Central memory CD4-positive, alpha-beta T cell (primary cell): Measurements from ENCODE around the gene NSG2.
"Not testable (repeated sequence)": the region's sequence is repeated elsewhere in the genome, so short reads cannot be mapped to it uniquely, and the experiment has no call there.

ENCODE experiments used
- DNase-seq: peaks from one replicate; pipeline ENCODE4 v3.0.0; 2022
- total RNA-seq, 3 experiments: gene quantifications; one replicate each; lab custom pipeline; 2026; lab: John Stamatoyannopoulos, UW

NSG2 gene
- total RNA-seq, result 0 reads per million in 3 experiments

DNA sequence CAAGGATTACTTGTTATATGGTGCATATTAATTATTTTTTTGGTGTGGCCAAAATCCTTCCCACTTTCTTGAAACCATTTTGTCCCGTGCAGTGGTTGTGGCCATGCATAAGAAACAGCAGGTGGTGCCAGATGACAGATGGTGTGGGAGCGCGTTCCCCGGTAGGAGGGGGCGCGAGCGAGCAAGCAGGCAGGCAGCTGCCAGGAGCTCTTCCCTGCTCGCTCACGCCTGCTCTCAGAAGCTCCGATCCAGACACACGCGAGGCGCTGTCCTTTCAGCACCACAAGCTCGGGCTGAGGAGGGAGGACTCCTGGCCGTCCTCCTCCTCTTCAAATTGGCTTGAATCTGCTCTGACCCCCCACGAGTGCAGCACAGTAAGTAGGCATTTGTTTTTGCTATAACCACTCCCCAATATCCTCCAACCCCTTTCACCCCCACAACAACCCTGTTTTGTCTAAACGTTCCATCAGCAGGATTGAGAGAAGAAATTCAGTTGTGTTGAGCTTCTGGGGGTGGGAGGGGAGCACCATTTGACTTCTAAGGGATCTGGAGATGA lies at the start of gene NSG2:
Gene NSG2, plus strand, starts transcription at position 237 of the 556 bp plus-strand sequence. CDS start 1,050 bp downstream, outside the sequence.
- no peak for DNase-seq

GRCh38 chr5:173997331-173997730 lies 48.2 kb upstream of the NSG2 start:
- no peak for DNase-seq

- no peak for DNase-seq
Measured at GRCh38 chr5:173998531-173998930, 47.0 kb upstream of the NSG2 start.

DNA sequence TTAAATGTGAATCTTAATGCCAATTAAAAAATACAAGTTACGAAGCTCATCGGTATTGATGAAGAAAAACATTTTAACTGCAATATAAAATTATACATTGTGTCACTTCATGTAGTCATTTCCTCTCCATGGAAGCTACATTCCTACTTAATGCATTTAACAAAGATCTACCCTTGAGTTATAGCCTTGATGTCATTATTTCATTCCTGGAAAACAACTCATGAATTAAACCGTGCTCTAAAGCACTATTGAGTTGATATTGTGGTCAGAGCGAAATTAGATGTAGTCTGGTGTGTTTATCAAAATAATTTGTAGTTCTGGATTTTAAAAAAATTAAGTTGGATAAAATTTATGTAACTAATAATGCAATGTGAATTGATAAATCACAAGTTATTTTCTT lies 45.4 kb upstream of the NSG2 start:
- no peak for DNase-seq

DNA sequence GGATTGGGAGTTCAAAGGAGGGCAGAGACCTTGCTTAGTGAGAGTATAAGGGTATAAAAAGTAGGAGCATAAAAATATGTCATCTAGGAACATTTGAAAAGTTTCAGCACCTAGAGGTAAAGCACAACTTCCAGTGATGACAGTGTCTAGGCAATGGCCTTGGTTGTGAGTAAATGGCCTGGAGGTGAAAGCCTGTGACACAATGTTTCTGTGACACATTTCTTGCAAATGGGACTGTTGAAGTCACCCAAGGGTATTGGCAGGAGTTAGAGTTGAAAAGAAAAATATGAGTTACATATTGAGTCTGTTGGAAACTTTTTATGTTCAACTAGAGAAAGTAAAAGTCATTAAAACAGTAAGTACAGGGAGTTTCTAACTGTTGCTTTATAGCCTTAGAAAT lies 41.7 kb upstream of the NSG2 start:
- no peak for DNase-seq

DNA sequence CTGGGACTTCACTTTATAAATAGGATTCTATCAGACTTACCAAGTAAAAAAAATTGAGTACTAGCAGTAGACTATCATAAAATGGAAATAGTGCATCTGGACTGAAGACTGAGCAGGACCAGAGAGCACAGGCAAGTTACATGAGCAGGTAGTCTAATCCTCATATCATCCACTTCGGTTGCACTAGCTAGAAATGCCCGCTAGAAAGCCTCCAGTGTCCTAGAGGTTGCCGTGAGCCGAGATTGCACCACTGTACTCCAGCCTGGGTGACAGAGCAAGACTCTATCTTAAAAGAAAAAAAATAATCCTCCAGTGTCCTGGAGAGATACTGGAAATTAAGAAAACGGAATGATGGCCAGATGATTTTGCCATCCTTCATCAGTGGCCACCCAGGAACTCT lies 36.6 kb upstream of the NSG2 start:
- no peak for DNase-seq

DNA sequence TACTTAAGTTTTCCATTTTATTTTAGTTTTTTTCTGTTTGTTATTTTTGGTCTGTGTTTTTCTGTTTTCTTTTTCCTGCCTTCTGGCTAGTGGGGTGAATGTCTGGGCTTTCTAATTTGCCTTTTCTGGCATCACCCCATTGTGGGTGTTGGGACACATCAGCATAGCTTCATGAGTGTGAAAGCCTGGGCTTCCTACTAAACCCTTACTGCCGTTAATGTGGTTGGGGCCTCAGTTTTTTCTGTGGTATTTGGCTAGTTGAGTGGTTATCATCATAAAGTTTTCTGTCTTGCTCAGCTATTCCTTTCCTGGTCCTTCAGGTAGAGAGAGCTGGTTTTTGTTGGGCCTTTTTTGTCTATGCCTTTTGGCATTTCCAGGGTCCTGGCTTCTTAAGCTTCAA lies 35.1 kb upstream of the NSG2 start:
- no peak for DNase-seq

GRCh38 chr5:174011441-174011840 lies 34.1 kb upstream of the NSG2 start:
- DNase-seq, result no peak

- not testable (repeated sequence) for DNase-seq
Measured at GRCh38 chr5:174020069-174020927, 25.2 kb upstream of the NSG2 start.

DNA sequence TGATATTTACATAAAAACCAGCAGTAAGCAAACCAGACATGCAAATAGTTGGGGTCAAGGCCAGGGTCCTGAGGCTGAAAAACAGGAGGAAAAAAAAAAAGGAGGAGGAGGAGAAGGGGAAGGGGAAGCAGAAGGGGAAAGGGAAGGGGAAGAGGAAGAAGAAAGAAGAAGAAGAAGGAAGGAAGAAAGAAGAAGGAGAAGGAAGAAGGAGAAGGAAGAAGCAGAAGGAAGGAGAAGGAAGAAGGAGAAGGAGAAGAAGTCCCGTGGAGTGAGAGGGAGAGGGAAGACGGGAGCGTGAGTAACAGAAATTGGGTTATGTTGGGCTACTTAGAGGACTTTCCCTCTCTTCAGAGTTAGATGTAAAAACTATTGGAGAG lies 24.6 kb upstream of the NSG2 start:
- no peak for DNase-seq

DNA sequence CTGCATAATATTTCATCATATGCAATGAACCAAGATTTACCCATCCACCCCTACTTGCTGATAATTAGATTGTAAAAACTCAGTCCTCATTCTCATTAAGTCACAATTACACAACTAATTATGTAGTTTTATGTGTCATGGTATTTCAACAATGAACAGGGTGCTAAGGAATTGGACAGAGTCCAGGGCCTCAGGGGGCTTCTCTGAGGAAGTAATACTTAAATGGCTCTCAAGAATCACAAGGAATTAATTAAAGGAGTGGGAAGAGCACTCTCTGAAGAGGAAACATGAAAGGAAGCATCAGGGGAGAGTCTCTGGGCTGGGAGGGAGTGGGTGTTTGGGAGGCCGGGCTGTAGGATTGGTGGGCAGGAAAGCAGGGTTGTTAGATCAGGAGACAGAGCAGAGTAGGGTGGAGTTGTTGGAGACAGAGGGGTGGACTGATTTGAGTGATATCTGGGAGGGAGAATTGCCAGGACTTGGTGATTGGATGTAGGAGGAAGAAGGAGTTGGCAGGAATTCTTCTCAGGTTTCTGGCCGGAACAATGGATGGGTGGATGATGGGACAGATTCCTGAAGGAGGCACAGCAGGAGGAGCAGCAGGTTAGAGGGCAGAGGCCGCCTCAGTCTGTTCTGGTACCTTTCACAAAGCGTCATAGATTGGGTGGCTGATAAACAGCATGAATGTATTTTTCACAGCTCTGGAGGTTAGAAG lies 23.0 kb upstream of the NSG2 start:
- no peak for DNase-seq

GRCh38 chr5:174030286-174030685 lies 15.2 kb upstream of the NSG2 start:
- no peak for DNase-seq

DNA sequence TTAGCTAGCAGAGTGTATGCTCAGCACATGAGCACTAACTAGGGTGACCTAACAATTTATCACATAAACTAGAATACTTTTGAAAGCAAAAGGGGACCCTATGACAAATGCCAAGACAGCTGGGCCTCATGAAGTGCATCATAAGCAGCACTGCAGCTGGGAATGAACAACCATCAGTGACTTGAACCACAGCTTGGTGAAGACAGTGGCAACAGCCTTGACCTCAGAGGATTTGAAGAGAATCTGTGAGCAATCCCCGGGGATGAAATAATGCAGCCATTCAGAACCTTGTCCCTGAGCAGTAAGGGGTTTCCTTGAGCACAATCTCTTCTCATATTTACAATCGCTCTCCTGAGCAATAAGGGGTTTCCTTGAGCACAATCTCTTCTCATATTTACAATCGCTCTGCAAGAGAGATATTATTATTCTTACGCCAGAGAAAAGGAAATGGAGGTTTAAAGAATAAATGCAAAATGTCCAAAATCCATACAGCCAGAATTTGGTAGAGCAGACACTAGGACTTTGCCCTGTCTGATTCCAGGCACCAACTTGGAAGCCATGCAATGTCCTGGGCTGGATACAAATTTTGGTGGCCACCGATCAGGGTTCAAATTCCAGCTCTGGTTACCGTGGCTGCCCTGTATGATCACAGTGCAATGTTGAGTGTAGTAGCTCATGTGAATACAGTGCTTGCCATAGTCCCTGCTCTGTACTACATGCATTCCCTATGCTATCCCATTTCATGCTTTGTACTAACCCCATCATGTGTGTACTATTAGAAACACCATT lies 846 bp upstream of the NSG2 start:
- no peak for DNase-seq

DNA sequence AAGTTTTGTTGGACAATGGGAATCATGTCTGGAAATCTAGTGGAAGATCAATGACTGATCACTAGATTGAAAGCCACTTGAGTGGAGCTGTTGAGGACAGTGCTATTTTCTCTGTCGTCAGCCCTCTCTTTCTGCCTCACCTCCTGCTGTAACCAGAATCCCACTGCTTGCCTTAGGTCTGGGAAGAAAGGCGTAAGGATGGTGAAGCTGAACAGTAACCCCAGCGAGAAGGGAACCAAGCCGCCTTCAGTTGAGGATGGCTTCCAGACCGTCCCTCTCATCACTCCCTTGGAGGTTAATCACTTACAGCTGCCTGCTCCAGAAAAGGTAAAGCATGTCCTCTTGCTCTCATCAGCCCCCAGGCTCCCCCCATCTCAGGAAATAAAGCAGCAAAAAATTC lies 1.1 kb downstream of the NSG2 start:
- no peak for DNase-seq

DNA sequence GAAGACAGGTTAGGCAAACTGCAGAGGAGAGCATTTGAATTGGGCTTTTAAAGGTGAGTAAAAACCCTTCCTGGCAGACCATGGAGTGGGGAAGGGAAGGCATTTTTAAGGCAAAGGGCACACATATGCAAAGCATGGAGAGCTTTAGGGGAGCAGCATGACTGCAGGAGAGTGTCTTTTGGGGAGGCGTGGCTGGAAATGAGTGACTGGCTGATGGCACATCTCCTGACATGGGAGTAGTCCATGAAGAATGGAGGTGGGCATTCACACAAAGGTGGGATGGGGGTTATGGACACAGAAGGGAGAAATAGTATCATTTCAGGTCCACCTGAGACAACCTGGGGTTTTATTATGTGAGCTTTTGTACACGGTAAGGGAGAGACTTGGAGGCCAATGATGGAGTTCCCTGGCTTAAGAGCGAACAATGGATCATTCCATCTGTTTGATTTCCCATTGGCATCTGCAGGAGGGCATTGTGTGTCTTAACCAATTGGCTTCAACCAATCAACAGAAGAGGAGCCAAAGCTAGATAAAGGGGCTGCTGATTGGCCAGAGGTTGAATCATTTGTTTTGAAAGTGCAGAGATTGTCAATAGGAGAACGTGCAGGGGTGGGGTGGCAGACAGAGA lies 2.1 kb downstream of the NSG2 start:
- DNase-seq, result no peak

DNA sequence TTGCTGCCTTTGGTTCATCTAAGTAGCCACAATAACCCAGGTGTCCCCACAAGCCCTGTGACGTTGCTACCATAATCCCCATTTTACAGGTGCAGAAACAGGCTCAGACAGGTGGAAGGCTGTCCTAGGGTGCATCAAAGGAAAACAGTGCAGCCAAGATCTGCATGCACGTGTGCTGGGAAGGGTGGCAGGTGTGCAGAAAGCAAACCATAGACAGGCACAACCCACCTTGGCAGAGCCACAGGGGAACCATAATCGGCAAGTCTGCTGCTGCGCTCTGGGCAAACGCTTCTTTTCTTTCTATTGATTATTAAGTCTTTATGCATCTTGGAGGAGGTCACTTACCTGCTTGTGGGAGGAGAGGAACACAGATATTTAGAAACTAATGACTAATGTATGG lies 7.1 kb downstream of the NSG2 start:
- no peak for DNase-seq

DNA sequence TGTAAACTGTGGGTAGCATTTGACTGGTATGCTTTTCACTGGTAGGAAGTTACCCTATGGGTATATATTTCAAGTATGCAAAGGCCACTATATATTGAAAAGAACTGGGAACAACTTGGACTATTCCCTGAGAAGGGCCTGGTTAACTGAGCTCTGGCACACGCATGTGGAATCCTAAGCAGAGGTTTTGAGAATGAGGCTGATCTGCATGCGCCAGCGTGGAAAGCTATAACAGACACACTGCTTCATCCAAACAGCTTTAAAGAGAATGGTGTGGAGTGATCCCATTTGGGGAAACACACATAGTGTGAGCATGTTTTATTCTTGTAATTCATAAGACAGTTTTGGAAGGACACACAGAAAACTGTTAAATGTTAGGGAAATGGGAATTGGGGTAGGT lies 8.4 kb downstream of the NSG2 start:
- DNase-seq, result no peak

DNA sequence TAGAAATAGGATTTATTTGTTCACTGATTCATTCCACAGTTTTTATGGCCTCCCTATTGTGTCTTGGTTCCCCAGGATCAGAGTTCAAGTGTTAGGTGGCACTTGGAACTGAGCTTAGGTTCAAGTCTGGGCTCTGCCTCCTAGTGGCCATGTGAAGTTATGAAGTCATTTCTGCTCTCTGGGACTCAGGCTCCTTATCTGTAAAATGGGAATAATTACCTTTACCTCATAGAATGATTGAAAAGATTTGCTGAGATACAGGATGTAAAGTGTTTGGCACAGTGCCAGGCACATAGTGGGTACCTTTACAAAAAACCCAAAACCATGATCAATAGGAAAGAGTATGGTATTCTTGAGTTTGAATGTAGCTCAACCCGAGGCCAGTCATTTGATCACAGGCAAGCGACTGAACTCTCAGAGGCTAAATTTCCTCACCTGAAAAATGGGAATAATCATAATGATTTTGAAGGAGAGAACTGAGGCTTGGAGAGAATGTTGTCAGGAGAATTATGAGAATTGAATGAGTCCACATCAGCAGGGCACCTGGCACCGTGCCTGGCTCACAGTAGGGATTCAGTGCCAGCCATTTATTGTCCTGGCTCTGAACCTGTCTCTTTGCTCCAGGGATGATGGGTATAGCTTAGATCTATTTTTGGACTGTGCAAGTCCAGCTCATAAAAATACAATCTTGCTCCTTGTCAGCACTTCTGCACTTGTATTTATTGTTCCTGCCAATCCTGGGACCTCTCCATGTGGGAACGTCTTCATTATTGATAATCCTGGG lies 10.8 kb downstream of the NSG2 start:
- no peak for DNase-seq

- DNase-seq, result no peak
Measured at GRCh38 chr5:174057206-174057605, 11.7 kb downstream of the NSG2 start.

- no peak for DNase-seq
Measured at GRCh38 chr5:174058433-174059122, 13.1 kb downstream of the NSG2 start.

GRCh38 chr5:174059247-174059646 lies 13.7 kb downstream of the NSG2 start:
- no peak for DNase-seq
